Suprapubic skin (tissue), 4 donors: Measurements from ENCODE around the gene FABP1. TPM values are rescaled to one million over a fixed set of nuclear protein-coding genes. Genes with fewer than 3 reads are reported as not detected.

Source experiments
- DNase-seq, 2 donors: peaks; one replicate each; pipeline ENCODE4 v3.0.0-alpha.2; 2019; ENCODE audit warnings: low spot score in 2 of 2
- H3K27ac ChIP-seq: fragments of 200-600 bp; sonication (generic); one replicate; pipeline ENCODE4 v1.5.1; 2019
- H3K27me3 ChIP-seq: fragments of 200-600 bp; sonication (generic); one replicate; pipeline ENCODE4 v1.5.1; 2019
- H3K36me3 ChIP-seq: fragments of 200-600 bp; sonication (generic); one replicate; pipeline ENCODE4 v1.5.1; 2019
- H3K4me1 ChIP-seq: fragments of 200-600 bp; sonication (generic); one replicate; pipeline ENCODE4 v1.5.1; 2019
- H3K4me3 ChIP-seq: fragments of 200-600 bp; sonication (generic); one replicate; pipeline ENCODE4 v1.5.1; 2019; ENCODE audit warnings: mild to moderate bottlenecking
- H3K9me3 ChIP-seq: fragments of 200-600 bp; sonication (generic); one replicate; pipeline ENCODE4 v1.5.1; 2019
- EP300 ChIP-seq: sonication (generic); formaldehyde crosslinking; IDR thresholded peaks from one replicate; pipeline ENCODE4 v1.6.1; 2017; ENCODE audit warnings: antibody characterized with exemption
- POLR2A ChIP-seq, 2 donors: fragments of 450-650 bp; IDR thresholded peaks; one replicate each; pipeline ENCODE4 v1.6.1; 2017; ENCODE audit warnings: antibody characterized with exemption in 2 of 2, mild to moderate bottlenecking in 2 of 2, moderate library complexity in 2 of 2
- POLR2AphosphoS5 ChIP-seq, 3 donors: sonication (generic); formaldehyde crosslinking; IDR thresholded peaks; one replicate each; pipeline ENCODE4 v1.6.1; 2017; ENCODE audit warnings: antibody characterized with exemption in 3 of 3
- WGBS: methylation state at CpG from one replicate; pipeline ENCODE4 v1.1.5; 2018; 5-methylcytosine and 5-hydroxymethylcytosine counted together
- total RNA-seq, 4 donors: library from RNA; depleted of rRNA; stranded (reverse); fragments of >200 nt; gene quantifications; one replicate each; pipeline ENCODE4 v1.1.0, GENCODE V29; 2016
- TF ChIP-seq, protein P1 (sequence below), 2 donors: fragments of 200-600 bp in 1 of 2; fragments of 450-650 bp in 1 of 2; sonication (generic) in 1 of 2; IDR thresholded peaks; one replicate each; pipeline ENCODE4 v1.5.1; 2016 to 2019; ENCODE audit warnings: antibody characterized with exemption in 2 of 2, mild to moderate bottlenecking in 1 of 2, moderate library complexity in 1 of 2

FABP1 gene
- total RNA-seq, 4 donors from 2014 or later: 6.8 TPM; not detected in 3

DNA sequence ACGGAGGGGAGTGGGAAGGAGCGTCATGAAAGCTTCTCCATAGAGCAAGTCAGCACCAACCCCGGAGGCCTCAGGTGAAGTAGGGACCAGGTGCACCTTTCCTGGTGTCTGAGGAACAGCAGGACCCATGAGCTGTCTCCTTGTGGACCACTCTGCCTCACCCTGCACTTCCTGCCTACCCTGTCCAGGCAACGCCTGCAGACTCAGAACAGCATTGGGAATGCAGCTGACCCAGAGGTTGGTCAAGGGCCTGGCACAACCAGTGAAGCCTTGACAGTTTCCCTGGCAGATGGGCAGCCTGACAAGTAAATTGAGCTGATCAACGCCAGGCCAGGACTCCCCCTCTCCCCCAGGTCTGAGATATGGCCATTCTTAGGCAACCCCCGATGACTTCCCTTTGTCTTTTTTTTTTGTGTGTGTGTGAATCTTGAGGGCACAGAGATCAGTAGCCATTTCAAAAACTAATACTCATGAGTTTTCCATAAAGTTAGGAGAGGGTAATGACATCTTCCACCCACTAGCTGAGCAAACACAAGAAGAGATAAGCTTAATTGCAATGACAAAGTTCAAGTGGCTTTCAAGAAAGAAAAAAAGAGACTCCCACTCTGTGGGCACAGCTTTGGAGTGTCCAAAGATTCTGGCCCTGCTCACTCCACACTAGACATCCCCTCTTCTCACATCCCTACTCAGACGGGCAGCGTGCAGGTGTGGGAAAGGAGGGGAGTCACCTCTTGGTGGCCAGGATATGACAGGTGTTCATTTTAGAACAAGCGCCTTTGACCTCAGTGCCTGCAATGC lies 3.5 kb upstream of the FABP1 start:
- H3K27me3 ChIP-seq: no peaks in the 10 kb centered on the region
- no peak for TF ChIP-seq POLR2A (IDR thresholded peaks at IDR 0.05)
- no peak for TF ChIP-seq EP300
- TF ChIP-seq, protein P1, sequence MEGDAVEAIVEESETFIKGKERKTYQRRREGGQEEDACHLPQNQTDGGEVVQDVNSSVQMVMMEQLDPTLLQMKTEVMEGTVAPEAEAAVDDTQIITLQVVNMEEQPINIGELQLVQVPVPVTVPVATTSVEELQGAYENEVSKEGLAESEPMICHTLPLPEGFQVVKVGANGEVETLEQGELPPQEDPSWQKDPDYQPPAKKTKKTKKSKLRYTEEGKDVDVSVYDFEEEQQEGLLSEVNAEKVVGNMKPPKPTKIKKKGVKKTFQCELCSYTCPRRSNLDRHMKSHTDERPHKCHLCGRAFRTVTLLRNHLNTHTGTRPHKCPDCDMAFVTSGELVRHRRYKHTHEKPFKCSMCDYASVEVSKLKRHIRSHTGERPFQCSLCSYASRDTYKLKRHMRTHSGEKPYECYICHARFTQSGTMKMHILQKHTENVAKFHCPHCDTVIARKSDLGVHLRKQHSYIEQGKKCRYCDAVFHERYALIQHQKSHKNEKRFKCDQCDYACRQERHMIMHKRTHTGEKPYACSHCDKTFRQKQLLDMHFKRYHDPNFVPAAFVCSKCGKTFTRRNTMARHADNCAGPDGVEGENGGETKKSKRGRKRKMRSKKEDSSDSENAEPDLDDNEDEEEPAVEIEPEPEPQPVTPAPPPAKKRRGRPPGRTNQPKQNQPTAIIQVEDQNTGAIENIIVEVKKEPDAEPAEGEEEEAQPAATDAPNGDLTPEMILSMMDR (IDR thresholded peaks at IDR 0.05): no peak
- no peak for TF ChIP-seq POLR2AphosphoS5 (IDR thresholded peaks at IDR 0.05)
- H3K4me1 ChIP-seq: no peaks in the 10 kb centered on the region
- H3K4me3 ChIP-seq: no peak overlapping the region
- 82% methylated on average over 7 of the region's 9 CpGs for WGBS
- no peak overlapping the region for H3K27ac ChIP-seq
- DNase-seq: no peak
- H3K36me3 ChIP-seq: no peaks in the 10 kb centered on the region
- H3K9me3 ChIP-seq: no peaks in the 10 kb centered on the region

DNA sequence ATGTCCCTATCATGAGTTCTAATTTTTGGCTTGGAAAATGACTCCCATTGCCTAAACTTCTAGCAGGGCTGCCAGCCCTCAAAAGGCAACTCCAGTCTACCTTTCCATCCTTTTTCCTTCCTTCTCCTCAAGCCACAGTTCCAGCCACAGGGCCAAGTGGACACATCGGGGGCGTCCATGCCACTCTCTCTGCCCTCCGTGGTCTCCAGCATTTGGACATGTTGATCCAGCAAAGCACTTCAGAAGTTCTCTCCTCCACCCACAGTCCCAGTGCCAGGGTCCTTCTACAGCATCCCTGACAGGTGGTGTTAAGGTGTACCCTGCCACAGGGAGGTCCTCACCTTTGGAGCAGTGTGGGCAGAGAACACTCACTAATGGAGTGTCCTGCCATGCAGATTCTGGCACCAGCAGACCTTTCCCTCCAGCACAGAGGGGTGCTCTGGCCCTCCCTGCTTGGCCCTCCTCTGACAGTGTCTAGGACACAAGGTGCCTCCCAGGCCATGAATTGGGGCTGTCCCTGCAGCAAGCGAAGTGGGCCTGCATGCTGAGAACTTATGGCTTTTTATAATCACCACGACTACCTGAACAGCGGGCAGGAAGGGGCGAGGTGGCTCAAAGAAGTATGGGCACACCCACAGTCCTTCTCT lies 1.6 kb upstream of the FABP1 start:
- Histone ChIP-seq H3K9me3 (no peaks in the 10 kb centered on the region), H3K36me3 (no peaks in the 10 kb centered on the region), H3K27ac (no peak overlapping the region), H3K4me3 (no peak overlapping the region), H3K27me3 (no peaks in the 10 kb centered on the region), H3K4me1 (no peaks in the 10 kb centered on the region)
- TF ChIP-seq POLR2A (IDR thresholded peaks at IDR 0.05) (no peak), EP300 (no peak), POLR2AphosphoS5 (IDR thresholded peaks at IDR 0.05) (no peak)
- 86% methylated on average over 7 of the region's 7 CpGs for WGBS
- no peak for DNase-seq

DNA sequence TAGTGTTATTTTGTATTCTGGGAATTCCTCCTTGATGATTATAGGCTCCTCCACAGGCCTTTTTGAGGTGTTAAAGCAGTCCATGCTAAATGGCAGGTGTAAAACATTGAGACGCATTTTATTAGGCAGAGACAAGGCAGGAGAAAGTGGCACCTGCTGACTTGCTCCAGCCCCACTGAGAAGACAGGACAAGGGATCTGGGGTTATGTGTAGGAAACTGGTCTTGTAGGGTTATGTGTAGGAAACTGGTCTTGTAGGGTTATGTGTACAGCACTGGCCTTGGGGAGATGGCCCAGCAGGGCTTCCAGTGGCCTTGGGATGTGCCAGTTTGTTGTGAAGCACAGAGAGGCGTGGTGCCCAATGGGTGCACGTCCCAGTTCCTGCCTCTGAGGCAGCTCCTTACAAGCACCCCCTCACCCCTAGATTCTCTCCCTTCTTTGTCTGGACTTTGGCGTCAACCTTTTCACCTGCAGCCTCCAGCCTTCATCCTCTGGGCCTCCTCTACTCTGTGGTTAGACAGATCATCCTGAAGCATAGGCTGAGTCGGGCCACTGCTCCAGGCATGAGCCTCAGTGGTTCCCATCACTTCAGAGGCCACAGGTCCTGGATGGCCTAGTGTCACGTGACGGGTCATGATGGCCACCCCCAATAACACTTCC lies 921 bp upstream of the FABP1 start:
- no peaks in the 10 kb centered on the region for H3K4me1 ChIP-seq
- H3K27me3 ChIP-seq: peaks cover 3% of the 10 kb centered on the region
- no peak overlapping the region for H3K27ac ChIP-seq
- no peak for TF ChIP-seq POLR2AphosphoS5 (IDR thresholded peaks at IDR 0.05)
- TF ChIP-seq, protein P1 (IDR thresholded peaks at IDR 0.05): no peak
- TF ChIP-seq EP300: no peak
- no peak for TF ChIP-seq POLR2A (IDR thresholded peaks at IDR 0.05)
- WGBS: 92% methylated on average over 7 of the region's 7 CpGs
- DNase-seq: no peak
- H3K36me3 ChIP-seq: no peaks in the 10 kb centered on the region
- H3K9me3 ChIP-seq: no peaks in the 10 kb centered on the region
- H3K4me3 ChIP-seq: no peak overlapping the region

DNA sequence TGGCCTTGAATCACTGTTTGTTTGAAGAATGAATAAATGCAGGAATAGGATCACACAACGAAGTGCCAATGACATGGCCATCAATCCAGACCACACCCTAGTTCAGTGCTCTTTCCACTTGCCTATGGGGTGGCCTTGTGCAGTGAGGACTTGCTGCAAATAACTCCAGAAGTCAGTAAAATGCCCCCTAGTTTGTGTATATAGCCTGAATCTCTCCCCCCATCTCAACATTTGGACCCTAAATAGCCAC lies 299 bp downstream of the FABP1 start:
- H3K27me3 ChIP-seq: peaks cover 3% of the 10 kb centered on the region
- H3K4me1 ChIP-seq: no peaks in the 10 kb centered on the region
- TF ChIP-seq POLR2A (IDR thresholded peaks at IDR 0.05): no peak
- TF ChIP-seq, protein P1 (IDR thresholded peaks at IDR 0.05): no peak
- TF ChIP-seq EP300: no peak
- TF ChIP-seq POLR2AphosphoS5 (IDR thresholded peaks at IDR 0.05): no peak
- DNase-seq: no peak
- whole genome bisulfite sequencing: 36% methylated on average over 1 of the region's 1 CpG
- no peak overlapping the region for H3K27ac ChIP-seq
- H3K36me3 ChIP-seq: no peaks in the 10 kb centered on the region
- H3K9me3 ChIP-seq: no peaks in the 10 kb centered on the region
- H3K4me3 ChIP-seq: no peak overlapping the region

DNA sequence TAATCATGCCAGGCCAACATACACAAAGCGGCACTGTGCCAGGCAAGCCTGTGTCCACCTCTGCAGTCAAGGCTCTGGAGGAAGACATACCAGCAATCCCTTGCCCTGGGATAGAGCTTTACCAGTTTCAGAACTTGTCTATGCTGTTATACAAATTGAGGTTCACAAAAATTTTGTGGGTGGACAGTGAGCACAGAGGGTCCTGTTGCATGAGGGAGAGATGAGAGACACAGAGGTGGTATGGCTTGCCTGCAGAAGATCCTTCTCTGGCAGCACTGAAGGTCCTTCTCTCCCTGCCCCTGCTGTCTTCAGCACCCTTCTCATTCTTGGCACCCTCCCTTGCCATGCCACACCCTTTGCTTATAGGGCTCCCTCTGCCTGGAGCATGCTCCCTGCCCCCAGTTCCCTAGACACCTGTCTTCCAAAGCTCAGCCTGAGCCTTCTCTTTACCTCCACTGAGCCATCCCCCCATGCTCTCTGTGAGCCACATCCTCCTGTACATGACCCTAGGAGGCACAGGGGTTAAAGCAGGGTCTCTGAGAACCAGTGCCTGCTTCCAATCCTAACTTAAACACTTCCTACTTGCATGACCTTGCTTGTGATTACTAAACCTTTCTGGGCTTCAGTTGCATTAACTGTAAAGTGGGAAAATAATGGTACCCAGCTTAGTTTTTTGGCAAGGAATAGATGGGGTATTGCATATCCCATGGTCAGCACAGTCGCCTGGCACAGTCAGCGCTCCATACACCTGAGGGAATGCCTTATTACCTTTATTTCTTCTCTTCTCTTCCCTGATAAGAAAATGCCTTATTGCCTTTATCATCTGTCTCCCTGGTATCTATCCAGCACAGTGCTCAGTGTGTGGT lies 857 bp downstream of the FABP1 start:
- H3K27ac ChIP-seq: no peak overlapping the region
- no peaks in the 10 kb centered on the region for H3K4me1 ChIP-seq
- H3K27me3 ChIP-seq: peaks cover 3% of the 10 kb centered on the region
- no peaks in the 10 kb centered on the region for H3K9me3 ChIP-seq
- no peak for TF ChIP-seq POLR2A (IDR thresholded peaks at IDR 0.05)
- TF ChIP-seq POLR2AphosphoS5 (IDR thresholded peaks at IDR 0.05): no peak
- TF ChIP-seq EP300: no peak
- TF ChIP-seq, protein P1 (IDR thresholded peaks at IDR 0.05): no peak
- 95% methylated on average over 3 of the region's 3 CpGs for WGBS
- no peaks in the 10 kb centered on the region for H3K36me3 ChIP-seq
- DNase-seq: no peak
- no peak overlapping the region for H3K4me3 ChIP-seq
